Muscle of leg (tissue), 11 donors: Measurements from ENCODE around the gene PI4K2B. TPM values are rescaled to one million over a fixed set of nuclear protein-coding genes. Genes with fewer than 3 reads are reported as not detected.
"Not testable (repeated sequence)": the region's sequence is repeated elsewhere in the genome, so short reads cannot be mapped to it uniquely, and the experiment has no call there.

Source experiments
- DNase-seq: peaks from one replicate; pipeline ENCODE4 v3.0.0; 2013
- H3K27ac ChIP-seq: one replicate; pipeline ENCODE4 v1.5.1; 2013; ENCODE audit warnings: mild to moderate bottlenecking, low read length, control low read depth
- H3K27me3 ChIP-seq: one replicate; pipeline ENCODE4 v1.6.1; 2013; ENCODE audit warnings: low read length; ENCODE audit not compliant: control insufficient read depth, insufficient read depth
- H3K36me3 ChIP-seq: one replicate; pipeline ENCODE4 v1.6.1; 2013; ENCODE audit warnings: low read length; ENCODE audit not compliant: control insufficient read depth, insufficient read depth
- H3K4me1 ChIP-seq: one replicate; pipeline ENCODE4 v1.6.1; 2013; ENCODE audit warnings: low read length; ENCODE audit not compliant: control insufficient read depth, insufficient read depth
- H3K4me3 ChIP-seq: one replicate; pipeline ENCODE4 v1.5.1; 2013; ENCODE audit warnings: low read length, control low read depth
- H3K9me3 ChIP-seq: replicated peaks from 2 replicates; pipeline ENCODE4 v1.6.1; 2013; ENCODE audit warnings: low read depth, low read length; ENCODE audit not compliant: control insufficient read depth
- WGBS: methylation state at CpG from one replicate; pipeline ENCODE4 v1.1.5; 2013; ENCODE audit warnings: missing lambda C conversion rate; ENCODE audit not compliant: insufficient coverage; 5-methylcytosine and 5-hydroxymethylcytosine counted together
- polyA plus RNA-seq, 8 donors: library from polyadenylated mRNA; unstranded; fragments of 120-200 nt; gene quantifications; one replicate each; pipeline versions ENCODE4 v1.2.1 to v1.2.3, GENCODE V29; 2013; ENCODE audit warnings: inconsistent platforms in 1 of 8, low replicate concordance in 1 of 8; ENCODE audit not compliant: insufficient read length in 8 of 8, insufficient read depth in 1 of 8
- total RNA-seq: library from RNA; stranded (reverse); fragments of 120-200 nt; gene quantifications from one replicate; pipeline ENCODE4 v1.2.4, GENCODE V29; 2013

The PI4K2B gene
- total and polyA plus RNA-seq, 9 donors: 6.7 to 11.0 (median 8.0) TPM

- not testable (repeated sequence) for H3K27me3 ChIP-seq, H3K27ac ChIP-seq, H3K4me1 ChIP-seq, H3K4me3 ChIP-seq, H3K9me3 ChIP-seq, DNase-seq
- peaks cover 19% of the 10 kb centered on the region for H3K36me3 ChIP-seq
- 94% methylated on average over 11 of the region's 12 CpGs for WGBS
These were observed 20.0 kb downstream of the PI4K2B start for GRCh38 chr4:25253786-25254185.

GRCh38 chr4:25258980-25259578 lies 25.2 kb downstream of the PI4K2B start:
- no peaks in the 10 kb centered on the region for H3K9me3 ChIP-seq
- no peak overlapping the region for H3K4me3 ChIP-seq
- peaks cover 21% of the 10 kb centered on the region for H3K36me3 ChIP-seq
- H3K4me1 ChIP-seq: no peaks in the 10 kb centered on the region
- no peaks in the 10 kb centered on the region for H3K27me3 ChIP-seq
- no peak overlapping the region for H3K27ac ChIP-seq
- no peak for DNase-seq
- no CpG with 5 or more reads among the region's 2 CpGs for WGBS

DNA sequence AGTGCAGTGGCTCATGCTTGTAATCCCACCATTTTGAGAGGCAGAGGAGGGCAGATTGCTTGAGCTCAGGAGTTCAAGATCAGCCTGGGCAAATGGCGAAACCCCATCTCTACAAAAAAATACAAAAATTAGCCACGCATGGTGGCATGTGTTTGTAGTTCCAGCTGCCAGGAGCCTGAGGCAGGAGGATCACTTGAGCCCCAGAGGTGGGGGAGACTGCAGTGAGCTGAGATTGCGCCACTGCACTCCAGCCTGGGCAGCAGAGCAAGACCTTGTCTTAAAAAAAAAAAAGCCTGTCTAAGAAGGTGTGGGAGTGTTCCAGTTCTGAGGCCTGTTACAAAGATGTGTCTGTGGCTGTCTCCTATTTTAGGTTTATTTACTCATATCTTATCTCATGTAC lies 38.0 kb downstream of the PI4K2B start:
- no peaks in the 10 kb centered on the region for H3K27me3 ChIP-seq
- no peaks in the 10 kb centered on the region for H3K4me1 ChIP-seq
- WGBS: no CpG with 5 or more reads among the region's 3 CpGs
- H3K36me3 ChIP-seq: peaks cover 2% of the 10 kb centered on the region
- no peak overlapping the region for H3K4me3 ChIP-seq
- H3K9me3 ChIP-seq: no peaks in the 10 kb centered on the region
- H3K27ac ChIP-seq: no peak overlapping the region
- DNase-seq: no peak

DNA sequence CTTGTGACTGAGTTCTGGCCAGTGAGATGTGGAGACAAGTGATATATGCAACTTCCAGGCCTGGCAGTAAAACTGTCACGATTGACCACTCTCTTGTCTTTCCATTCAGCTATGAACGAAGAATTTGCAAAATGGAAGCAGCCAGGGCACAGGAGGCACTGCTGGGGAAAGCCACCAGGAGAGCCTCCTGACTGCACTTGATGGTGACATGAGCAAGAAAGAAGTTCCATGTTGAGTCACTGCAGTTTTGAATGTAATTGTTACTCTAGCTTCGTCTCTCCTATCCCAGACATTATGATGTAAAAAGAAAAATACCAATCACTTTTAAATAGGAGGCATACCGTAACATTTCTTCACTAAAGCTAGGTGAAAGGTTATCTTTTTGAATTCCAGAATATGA lies 46.4 kb downstream of the PI4K2B start:
- Histone ChIP-seq H3K27me3 (no peaks in the 10 kb centered on the region), H3K36me3 (peaks cover 6% of the 10 kb centered on the region), H3K4me1 (no peaks in the 10 kb centered on the region), H3K4me3 (no peak overlapping the region), H3K9me3 (no peaks in the 10 kb centered on the region), H3K27ac (no peak overlapping the region)
- DNase-seq: no peak
- 40% methylated on average over 1 of the region's 4 CpGs for WGBS

GRCh38 chr4:25283948-25284347 lies 50.1 kb downstream of the PI4K2B start:
- Histone ChIP-seq H3K9me3 (peaks cover 5% of the 10 kb centered on the region), H3K27me3 (no peaks in the 10 kb centered on the region), H3K4me1 (no peaks in the 10 kb centered on the region), H3K36me3 (peaks cover 6% of the 10 kb centered on the region), H3K4me3 (no peak overlapping the region), H3K27ac (no peak overlapping the region)
- no peak for DNase-seq
- WGBS: no CpG with 5 or more reads among the region's 3 CpGs

- WGBS: no CpG with 5 or more reads among the region's 3 CpGs
These were observed 50.6 kb downstream of the PI4K2B start for GRCh38 chr4:25284466-25284865.

DNA sequence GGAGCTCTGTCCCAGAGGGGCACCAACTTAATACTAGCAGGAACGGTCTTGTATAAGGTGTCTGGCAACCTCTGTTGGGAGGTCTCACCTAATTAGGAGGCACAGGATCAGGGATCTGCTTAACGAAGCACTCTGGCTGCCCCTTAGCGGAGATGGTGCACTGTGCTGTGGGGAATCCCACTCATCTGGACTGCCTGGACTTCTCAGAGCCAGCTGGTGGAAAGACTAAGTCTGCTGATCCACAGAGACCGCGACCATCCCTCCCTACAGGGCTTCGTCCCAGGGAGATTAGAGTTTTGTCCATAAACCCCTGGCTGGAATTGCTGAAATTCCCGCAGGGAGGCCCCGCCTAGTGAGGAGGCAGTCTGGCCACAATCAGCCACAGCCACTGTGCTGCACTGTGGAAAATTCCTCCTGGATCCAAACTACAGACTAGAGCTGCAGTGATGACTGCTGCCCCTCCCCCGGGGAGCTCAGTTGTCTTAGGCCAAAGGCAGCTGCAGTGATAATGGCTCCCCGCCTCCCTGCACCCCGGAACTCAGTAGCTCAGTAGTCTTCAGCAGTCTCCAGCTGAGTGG lies 56.7 kb downstream of the PI4K2B start:
- no peak for DNase-seq
- WGBS: 70% methylated on average over 10 of the region's 11 CpGs
- no peak overlapping the region for H3K4me3 ChIP-seq
- no peaks in the 10 kb centered on the region for H3K27me3 ChIP-seq
- peaks cover 5% of the 10 kb centered on the region for H3K9me3 ChIP-seq
- H3K36me3 ChIP-seq: no peaks in the 10 kb centered on the region
- no peak overlapping the region for H3K27ac ChIP-seq
- peaks cover 3% of the 10 kb centered on the region for H3K4me1 ChIP-seq

More at GRCh38 chr4:25284466-25284865, 50.6 kb downstream of the PI4K2B start:
- Histone ChIP-seq H3K4me1 (no peaks in the 10 kb centered on the region), H3K9me3 (peaks cover 5% of the 10 kb centered on the region), H3K27ac (no peak overlapping the region), H3K27me3 (no peaks in the 10 kb centered on the region), H3K4me3 (no peak overlapping the region), H3K36me3 (peaks cover 6% of the 10 kb centered on the region)
- DNase-seq: no peak

GRCh38 chr4:25291158-25291733 lies 57.4 kb downstream of the PI4K2B start:
- no peaks in the 10 kb centered on the region for H3K36me3 ChIP-seq
- H3K4me1 ChIP-seq: peaks cover 3% of the 10 kb centered on the region
- H3K9me3 ChIP-seq: peaks cover 5% of the 10 kb centered on the region
- 75% methylated on average over 9 of the region's 12 CpGs for WGBS
- no peak overlapping the region for H3K4me3 ChIP-seq
- no peak for DNase-seq
- H3K27me3 ChIP-seq: no peaks in the 10 kb centered on the region
- no peak overlapping the region for H3K27ac ChIP-seq

DNA sequence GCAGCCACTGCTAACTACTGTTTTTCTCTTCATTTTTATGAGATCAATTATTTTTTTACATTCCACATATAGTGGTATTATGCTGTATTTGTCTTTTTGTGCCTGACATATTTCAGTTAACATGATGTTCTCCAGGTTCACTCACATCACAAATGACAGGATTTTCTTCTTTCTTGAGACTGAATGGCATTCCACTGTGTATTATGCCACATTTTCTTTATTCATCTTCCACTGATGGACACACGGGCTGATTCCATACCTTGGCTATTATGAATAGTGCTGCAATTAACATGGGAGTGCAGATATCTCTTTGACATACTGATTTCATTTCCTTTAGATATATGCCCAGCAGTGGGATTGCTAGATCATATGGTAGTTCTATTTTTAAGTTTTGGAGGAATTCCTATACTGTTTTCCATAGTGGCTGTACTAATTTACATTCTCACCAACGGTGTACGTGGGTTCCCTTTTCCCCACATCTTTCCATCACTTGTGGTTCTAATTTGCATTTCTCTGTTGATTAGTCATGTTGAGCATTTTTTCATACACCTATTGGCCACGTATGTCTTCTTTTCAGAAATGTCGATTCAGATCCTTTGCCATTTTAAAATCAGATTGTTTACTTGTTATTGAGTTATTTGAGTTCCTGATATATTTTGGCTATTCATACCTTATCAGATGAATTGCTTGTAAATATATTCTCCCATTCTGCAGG lies 63.9 kb downstream of the PI4K2B start:
- Histone ChIP-seq H3K36me3 (no peaks in the 10 kb centered on the region), H3K9me3 (no peaks in the 10 kb centered on the region), H3K27ac (no peak overlapping the region), H3K27me3 (peaks cover 6% of the 10 kb centered on the region), H3K4me1 (no peaks in the 10 kb centered on the region), H3K4me3 (no peak overlapping the region)
- WGBS: no CpG with 5 or more reads among the region's 5 CpGs
- no peak for DNase-seq

DNA sequence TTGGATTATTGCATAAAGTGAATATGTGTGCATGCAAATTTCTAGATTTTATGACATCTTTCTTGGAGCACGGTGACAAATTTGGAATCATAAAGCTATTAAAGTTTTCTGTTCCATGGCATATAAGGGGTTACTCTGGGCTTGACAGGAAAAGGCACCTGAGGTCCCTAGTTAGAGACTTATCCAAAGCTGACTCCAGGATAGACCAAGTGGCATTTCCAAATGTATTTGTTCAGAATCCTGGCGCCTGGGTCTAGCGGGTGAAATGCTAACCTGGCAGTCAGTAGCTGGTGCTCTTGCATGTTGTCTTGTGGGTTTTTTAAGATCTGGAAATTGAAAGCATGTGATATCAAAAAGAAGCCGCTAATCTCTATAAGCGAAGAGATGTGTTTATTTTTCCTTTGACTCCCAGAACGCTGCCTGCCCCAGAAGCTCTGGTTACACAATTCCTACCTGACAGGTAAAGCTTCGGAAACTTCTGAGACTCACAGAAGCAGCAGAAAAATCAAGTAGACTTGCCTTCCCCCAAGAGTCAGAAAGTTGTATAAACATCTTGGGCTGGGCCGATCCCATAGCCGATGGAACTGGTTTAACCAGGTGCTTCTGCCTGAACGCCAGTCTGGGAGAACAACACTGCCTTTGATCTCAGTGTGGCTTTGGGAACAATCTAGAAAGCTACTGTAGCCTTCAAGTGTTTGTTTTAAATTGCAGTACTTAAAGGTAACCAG lies 65.8 kb downstream of the PI4K2B start:
- H3K27ac ChIP-seq: no peak overlapping the region
- no peaks in the 10 kb centered on the region for H3K4me1 ChIP-seq
- 56% methylated on average over 7 of the region's 10 CpGs for WGBS
- H3K27me3 ChIP-seq: peaks cover 6% of the 10 kb centered on the region
- no peak for DNase-seq
- no peaks in the 10 kb centered on the region for H3K36me3 ChIP-seq
- no peaks in the 10 kb centered on the region for H3K9me3 ChIP-seq
- H3K4me3 ChIP-seq: no peak overlapping the region
